B cell (primary cell): ENCODE data around the gene CCNB1IP1.
"Not testable (repeated sequence)": the region's sequence is repeated elsewhere in the genome, so short reads cannot be mapped to it uniquely, and the experiment has no call there.

Source experiments
- EZH2 ChIP-seq: IDR thresholded peaks from 2 replicates; pipeline ENCODE4 v1.6.1; 2012; ENCODE audit warnings: borderline replicate concordance, low read depth, mild to moderate bottlenecking, moderate library complexity, low read length; ENCODE audit not compliant: insufficient read depth, poor library complexity, severe bottlenecking
- TF ChIP-seq, protein P1 (sequence below): fragments of 200-600 bp; IDR thresholded peaks from one replicate; pipeline ENCODE4 v1.8.0; 2022; ENCODE audit warnings: antibody characterized with exemption, mild to moderate bottlenecking

DNA sequence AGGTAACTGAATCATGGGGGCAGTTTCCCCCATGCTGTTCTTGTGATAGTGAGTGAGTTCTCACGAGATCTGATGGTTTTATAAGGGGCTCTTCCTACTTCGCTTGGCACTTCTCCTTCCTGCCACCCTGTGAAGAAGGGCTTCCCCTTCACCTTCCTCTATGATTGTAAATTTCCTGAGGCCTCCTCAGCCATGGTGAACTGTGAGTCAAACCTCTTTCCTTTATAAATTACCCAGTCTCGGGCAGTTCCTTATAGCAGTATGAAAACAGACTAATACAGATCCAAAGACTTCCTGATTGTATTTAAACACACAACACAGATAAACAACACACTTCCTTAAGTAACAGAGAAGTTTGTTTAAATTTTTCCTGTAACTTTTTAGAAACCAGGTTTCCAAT, 25.4 kb upstream of the CCNB1IP1 start:
- TF ChIP-seq, protein P1, sequence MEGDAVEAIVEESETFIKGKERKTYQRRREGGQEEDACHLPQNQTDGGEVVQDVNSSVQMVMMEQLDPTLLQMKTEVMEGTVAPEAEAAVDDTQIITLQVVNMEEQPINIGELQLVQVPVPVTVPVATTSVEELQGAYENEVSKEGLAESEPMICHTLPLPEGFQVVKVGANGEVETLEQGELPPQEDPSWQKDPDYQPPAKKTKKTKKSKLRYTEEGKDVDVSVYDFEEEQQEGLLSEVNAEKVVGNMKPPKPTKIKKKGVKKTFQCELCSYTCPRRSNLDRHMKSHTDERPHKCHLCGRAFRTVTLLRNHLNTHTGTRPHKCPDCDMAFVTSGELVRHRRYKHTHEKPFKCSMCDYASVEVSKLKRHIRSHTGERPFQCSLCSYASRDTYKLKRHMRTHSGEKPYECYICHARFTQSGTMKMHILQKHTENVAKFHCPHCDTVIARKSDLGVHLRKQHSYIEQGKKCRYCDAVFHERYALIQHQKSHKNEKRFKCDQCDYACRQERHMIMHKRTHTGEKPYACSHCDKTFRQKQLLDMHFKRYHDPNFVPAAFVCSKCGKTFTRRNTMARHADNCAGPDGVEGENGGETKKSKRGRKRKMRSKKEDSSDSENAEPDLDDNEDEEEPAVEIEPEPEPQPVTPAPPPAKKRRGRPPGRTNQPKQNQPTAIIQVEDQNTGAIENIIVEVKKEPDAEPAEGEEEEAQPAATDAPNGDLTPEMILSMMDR, result not testable (repeated sequence)
- not testable (repeated sequence) for TF ChIP-seq EZH2
